T-helper 1 cell treated with Interleukin-12 subunit alpha and Interleukin-12 subunit beta and Interleukin-4 antibody, amounts not matched to agents 30 ng/mL and 1 ng/mL, for 36 hours (primary cell): Measurements from ENCODE around the gene CFI. TPM values are rescaled to one million over a fixed set of nuclear protein-coding genes. Genes with fewer than 3 reads are reported as not detected.

Experiments
- intact Hi-C: fragments of 100-400 bp; cut with micrococcal nuclease; formaldehyde crosslinking; loops from one replicate; pipeline ENCODE4 v1.15.1; 2024
- total RNA-seq: library from RNA; stranded (reverse); gene quantifications from 2 replicates; pipeline ENCODE4 v1.2.3, GENCODE V29; 2022

CFI gene
- total RNA-seq, 1 donor from 2014 or later, result not detected

DNA sequence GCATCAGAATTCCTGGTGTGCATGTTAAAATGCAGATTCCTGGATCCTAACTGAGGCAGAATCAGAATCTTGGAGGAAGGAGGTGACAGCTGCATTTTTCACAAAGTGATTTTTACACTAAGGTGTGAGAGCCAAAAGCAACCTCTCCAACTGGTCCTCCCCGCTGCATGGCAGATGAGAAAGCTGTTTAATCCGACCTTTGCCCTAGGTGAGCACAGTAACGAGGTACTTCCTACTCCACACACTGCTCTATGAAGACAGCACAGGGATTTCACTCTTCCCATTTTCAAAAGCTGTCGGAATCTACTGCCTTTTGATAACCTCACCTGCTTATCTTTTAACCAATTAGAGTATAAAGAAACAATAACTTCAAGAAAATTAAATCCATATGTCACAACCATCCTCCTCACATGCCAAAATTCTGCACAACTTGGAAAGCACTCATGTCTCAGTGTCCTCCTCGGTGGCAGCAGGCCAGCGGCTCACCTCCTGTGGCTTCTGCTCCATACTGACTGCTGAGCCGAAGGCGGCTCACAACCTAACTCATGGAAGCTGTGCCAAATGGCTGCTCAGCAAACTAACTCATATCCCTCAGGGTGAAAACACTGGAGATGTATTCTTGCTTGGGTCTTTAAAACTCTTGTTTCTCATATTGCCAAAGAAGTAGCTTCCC is 102.1 kb downstream of the CFI start:
- intact Hi-C loops, result loop anchor here (10.0 kb wide), 2 partner anchors 1075 to 1975 kb away; partner anchors contain the start of genes PAPSS1 and RPL34

DNA sequence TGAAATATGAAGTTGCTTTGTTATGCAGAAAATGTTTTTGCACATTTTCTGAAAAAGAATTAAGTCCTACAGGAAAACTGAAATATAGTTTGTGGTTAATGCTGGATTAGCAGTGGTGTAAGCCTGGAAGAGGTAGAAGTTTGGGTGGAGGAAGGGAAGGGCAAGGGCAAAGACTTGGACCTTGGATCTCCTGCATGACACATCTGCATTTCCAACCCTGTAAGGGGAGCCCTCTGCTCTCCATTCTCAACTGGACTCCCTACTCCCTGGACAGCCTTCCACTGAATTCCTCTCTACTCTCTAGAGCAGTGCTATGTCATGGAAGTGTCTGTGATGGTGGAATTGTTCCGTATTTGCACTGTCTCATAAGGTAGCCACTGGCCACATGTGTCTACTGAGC is 103.1 kb downstream of the CFI start:
- intact Hi-C loops, result no loop called here

- intact Hi-C loops, result loop anchor here (1.0 to 2.0 kb wide), 3 partner anchors 12 to 131 kb away; partner anchors contain the start of genes CASP6 and MCUB
Observed at GRCh38 chr4:109691411-109691920, 110.3 kb downstream of the CFI start.

Other genes with a start within 250 kb of the CFI start
- gene MCUB, start 241.8 kb downstream of the CFI start, total RNA-seq, result 82.3 and 83.6 TPM in 2 replicates
- gene CASP6, start 98.6 kb downstream of the CFI start, total RNA-seq, result 32.6 and 34.0 TPM in 2 replicates
- gene PLA2G12A, start 71.9 kb downstream of the CFI start, total RNA-seq, result 14.1 and 15.2 TPM in 2 replicates
- gene GAR1, start 13.8 kb upstream of the CFI start, total RNA-seq, result 27.7 and 29.1 TPM in 2 replicates
- 0.15 TPM in 1 of 2 replicates, not detected in the other for gene RRH, start 26.0 kb upstream of the CFI start, total RNA-seq
- 0.15 and 0.32 TPM in 2 replicates for gene LRIT3, start 46.1 kb upstream of the CFI start, total RNA-seq
- gene EGF, start 110.9 kb upstream of the CFI start, total RNA-seq, result not detected in 2 replicates